ENCODE measurements around the gene DBH.

Gene DBH

DNA sequence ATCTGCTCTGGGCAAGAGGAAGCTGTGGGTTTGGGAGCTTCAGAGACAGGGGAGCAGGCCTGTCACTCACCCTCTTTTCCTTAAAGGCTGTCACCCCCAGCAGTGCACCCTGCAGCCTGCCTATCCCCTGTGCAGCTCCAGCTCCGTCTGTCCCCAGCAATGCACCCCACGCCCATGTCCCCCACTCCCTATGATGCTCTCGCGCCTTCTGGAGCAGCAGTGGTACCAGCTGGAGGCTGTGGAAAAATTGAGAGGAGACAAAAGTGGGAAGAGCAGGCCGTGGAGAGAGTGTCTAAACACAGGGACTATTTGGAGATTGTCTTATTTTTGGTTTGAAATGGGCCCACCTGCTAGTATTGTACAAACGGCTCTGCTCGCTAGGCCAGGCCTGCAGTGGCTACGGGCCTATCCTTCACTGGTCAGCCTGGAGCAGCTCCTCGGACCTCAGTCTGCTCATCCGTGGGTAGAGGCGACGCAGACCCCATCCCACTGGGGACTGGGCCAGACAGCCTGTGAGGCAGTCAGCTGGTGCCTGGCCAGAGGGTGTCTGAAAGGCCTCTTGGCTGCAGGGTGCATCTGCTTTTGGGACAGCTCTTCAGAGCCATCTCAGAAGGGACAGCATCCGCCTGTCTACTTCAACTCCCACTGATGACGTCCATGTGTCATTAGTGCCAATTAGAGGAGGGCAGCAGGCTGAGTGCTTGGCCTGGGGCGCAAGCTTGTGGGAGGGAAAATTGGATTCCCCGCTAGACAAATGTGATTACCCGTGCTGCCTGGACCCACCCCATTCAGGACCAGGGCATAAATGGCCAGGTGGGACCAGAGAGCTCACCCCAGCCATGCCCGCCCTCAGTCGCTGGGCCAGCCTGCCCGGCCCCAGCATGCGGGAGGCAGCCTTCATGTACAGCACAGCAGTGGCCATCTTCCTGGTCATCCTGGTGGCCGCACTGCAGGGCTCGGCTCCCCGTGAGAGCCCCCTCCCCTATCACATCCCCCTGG, at the start of gene DBH:
TSS of gene DBH (plus strand) at position 831 of the 999 bp plus-strand sequence. CDS start at position 840, 9 bp downstream.
- no peak for DNase-seq (ENCODE audit: low spot score)

DNA sequence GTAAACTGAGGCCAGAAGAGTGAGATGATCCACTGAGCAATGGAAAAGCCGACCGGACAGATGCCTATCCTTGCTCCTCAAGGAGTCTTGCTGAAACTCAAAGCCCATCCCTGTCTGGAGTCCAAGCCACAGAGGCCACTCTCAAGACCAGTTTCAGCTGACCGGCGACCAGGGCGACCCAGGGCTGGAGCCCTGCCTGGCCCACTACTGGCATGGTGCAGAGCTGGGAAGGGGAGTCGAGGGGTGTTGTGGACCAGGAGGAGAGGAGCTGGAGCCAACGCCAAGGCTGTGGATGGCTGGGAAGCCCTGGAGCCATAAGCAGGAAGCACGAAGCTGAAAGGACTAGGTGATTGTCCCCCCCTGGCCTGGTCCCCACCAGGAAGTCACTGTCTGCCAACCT, 49.1 kb upstream of the DBH start:
- no peak for DNase-seq (ENCODE audit: low spot score)

DNA sequence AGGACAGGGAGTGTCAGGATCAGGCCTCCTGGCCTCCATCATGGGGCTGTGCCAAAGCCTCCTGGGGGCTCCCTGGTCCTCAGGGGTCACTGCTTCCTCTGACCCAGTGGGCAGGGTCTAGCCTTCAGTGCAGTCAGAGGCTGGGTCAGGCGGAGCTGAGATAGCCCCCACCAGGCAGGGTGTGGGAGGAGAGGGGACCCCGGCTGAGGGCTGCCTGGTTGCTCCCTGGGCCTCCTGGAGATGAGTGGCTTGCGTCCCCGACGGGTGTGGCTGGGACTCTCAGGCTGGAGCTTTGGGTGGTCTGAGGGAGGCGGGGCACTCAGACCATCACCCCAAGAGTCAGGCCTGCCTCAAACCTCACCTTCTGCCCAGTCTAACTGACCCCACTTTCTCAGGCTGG, 48.7 kb upstream of the DBH start:
- no peak for DNase-seq (ENCODE audit: low spot score)

DNA sequence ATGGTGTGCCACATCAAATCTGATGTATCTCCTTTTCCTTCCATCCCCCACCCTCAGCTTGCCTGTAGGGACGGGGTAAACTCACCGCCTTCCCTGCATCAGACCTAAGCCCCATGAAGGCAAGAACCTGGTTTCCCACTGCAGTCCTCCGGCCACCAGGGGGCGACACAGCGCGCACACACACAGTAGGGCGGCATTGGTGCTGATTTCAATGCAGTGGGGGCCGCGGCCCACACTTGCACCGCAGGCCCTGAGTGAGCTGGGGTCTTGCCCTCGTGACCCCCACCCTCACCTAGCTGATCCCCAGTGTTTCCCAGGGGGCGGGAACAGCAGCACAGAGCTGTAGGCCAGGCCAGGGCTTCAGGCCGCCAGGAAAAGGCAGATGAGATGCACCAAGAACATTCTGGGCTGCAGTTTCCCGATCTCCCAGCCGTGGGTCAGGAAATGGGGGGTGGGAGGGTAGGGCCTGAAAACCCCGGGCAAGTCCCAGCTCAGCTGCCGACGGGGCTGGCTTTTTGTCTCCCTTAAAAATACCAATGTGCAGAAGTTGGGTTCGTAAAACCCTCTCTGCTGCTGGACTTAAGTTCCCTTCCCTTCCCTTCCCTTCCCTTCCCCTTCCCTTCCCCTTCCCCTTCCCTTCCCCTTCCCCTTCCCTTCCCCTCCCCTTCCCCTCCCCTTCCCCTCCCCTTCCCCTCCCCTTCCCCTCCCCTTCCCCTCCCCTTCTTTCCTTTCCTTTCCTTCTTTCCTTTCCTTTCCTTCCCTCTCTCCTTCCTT, 46.5 kb upstream of the DBH start:
- DNase-seq (ENCODE audit: low spot score): no peak

DNA sequence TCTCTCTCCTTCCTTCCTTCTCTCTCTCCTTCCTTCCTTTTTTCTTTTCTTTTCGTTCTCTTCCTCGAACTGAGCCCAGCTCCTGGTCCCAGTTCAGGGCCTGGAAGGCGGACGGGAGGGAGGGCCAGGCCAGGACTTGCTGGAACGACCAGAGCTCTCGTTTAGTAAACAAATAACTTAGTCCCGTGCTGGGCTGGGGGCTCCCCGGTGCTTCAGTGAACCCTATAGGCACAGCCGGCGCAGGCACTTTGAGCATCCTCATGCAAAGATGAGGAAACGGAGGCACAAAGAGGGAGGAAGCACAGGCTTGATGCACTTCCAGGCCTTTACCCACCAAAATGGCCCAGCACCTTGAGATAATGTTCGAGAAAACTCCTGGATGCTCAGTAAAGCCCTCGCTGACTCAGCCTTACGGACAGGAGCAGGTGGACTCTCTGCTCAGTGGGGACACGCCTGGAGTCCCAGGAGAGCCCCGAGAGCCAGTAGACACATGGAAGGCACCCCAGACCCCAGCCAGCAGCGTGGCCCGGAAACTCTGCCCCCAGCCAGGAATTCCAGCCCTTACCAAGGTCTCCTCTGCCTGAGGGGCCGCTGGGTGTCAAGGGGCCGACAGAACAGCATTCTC, 45.8 kb upstream of the DBH start:
- DNase-seq (ENCODE audit: low spot score): no peak

DNA sequence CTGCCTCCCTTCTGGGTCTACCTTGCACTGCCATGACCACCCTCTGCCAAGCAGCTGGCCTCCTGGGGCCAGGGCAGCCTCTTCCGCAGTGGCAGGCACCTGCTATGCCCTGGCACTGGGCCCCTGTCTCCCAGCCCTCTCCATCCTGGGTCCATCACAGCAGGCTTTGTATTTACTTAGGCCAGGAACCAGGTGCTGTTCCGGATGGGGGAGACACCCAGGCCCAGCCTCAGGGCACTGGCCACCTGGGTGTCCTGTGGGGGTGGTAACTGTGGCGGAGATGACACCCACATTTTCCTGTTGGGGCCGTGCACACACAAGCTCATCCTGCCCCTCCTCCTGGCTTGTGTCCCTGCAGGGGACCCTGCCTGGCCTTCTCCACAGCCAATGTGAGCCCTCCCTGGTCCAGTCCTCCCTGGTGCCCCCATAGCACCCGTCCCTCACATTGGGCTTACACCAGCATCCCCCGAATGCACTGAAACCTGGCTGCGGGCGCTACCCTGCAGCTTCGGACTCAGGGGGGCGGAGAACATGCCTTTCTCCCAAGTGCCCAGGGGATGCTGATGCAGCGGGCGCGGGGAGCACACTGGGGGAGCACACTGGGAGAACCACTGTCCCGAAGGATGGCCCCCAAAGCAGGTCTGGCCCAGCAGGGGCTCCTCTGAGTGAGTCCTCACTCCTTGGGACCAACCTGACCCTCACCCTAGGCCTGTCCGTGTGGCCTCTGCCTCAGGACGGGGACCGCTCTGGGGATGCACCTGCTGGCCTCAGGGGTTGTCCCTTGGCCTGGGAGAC, 44.9 kb upstream of the DBH start:
- DNase-seq (ENCODE audit: low spot score): no peak

DNA sequence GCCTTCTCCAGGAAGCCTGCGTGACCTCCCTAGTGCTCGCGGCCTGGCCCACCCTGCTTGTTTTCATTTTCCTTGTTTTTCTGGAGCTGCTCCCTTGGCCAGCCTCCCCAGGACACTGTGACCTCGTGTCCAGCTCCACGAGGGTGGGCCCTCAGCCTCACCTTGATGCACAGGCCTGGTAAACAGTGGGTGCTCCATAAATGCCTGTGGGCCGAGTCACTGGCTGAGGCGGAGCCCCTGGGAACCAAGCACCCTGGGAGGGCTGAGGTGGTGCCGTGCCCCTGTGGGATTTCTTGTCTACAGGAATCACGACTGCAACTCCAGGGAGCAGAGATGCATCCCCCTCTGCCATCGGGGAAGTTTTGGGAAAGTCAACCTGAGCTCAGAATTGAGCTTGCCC, 44.2 kb upstream of the DBH start:
- no peak for DNase-seq (ENCODE audit: low spot score)

DNA sequence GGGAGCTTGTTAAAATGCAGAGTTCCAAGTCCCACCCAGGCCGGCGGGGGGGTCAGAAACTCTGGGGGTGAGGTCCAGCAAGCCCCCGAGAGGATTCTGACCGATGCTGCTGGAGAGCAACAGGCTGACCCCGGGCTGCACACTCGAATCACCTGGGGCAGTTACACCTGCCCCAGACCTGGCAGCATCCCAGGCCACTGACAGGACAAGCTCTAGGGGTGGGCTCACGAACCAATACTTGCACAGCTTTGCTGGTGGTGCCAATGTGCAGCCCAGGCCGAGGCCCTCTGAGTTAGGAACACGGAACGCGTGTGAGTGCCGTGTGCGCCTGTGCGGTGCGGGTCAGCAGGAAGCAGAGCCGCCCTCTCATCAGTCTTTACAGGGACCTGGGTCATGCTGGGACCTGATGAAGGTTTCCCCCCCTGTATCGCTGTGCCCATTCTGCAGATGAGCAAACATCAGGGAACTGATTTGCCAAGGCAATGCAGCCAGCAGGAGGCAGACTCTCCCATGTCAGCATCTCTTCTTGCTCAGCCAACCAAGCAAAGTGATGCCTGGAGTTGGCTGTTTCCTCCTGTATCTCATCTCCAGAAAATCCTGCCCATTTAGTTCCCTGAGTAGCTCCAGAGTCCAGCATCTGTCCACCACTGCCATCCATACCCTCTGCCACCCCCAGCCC, 43.3 kb upstream of the DBH start:
- no peak for DNase-seq (ENCODE audit: low spot score)

DNA sequence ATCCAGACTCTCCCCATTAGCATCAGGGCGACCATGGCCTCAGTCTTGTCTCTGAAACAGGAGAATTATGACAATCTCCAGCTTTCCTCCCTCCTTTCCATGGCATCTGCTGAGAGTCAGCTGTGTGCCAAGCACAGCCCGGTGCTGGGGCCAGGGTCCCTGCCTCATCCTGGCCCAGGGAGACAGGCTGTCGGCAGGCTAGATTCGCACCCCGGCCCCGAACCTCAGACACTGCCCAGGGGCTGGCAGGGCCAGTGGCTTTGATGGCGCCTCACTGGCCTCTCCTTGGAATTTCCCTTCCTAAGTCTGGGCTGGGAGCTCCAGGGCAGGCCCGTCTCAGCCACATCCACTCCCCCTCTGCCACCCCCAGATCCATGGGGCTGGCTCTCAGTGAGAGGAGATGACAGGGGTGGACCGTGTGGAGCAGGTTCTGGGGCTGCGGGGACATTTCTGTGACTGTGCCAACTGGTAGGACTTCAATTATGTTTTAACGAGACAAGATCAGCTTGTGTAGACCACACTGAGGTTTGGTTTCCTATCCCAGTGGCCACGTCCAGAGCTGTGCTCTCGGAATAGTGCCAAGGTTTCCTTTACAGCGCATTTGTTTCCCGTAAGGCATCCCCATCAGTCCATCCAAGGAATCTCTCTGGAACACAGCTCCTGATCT, 42.4 kb upstream of the DBH start:
- no peak for DNase-seq (ENCODE audit: low spot score)

DNA sequence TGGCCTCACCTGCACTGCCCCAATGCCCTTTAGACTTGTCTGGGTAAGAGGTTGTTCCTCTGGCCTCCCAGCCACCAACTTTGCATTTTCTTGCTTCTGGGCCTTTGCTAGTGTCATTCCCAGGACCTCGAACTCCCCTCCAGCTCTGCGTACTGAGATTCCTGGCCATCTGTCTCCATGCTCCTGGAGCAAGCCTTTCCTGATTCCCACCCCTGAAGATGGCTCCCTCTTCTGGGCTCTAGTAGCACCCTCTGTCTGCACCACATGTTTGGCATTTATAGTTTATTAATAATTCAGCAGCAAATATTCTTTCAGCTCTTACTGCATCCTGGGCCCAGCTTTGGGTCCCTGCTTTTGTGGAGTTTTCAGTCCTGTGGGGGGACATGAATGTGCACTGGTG, 41.9 kb upstream of the DBH start:
- no peak for DNase-seq (ENCODE audit: low spot score)

DNA sequence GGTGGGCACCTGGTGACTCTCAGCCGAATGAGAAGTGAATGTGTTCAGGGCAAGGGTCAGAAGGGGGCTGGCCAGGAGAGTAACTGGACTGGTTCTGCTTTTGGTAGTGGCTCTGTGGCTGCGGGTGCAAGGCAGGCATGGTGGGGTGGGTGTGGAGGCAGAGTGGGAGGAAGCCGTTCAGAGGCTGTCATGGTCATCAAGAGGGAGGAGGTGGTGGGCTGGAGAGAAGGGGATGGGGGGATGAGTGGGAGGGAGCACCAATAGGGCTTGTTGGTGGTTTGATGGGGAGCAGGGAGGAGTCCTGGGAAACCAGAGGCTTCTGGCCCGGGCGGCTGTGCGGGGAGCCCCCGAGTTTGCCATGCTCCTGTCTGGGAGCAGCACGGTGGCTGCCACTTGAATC, 40.3 kb upstream of the DBH start:
- no peak for DNase-seq (ENCODE audit: low spot score)

DNA sequence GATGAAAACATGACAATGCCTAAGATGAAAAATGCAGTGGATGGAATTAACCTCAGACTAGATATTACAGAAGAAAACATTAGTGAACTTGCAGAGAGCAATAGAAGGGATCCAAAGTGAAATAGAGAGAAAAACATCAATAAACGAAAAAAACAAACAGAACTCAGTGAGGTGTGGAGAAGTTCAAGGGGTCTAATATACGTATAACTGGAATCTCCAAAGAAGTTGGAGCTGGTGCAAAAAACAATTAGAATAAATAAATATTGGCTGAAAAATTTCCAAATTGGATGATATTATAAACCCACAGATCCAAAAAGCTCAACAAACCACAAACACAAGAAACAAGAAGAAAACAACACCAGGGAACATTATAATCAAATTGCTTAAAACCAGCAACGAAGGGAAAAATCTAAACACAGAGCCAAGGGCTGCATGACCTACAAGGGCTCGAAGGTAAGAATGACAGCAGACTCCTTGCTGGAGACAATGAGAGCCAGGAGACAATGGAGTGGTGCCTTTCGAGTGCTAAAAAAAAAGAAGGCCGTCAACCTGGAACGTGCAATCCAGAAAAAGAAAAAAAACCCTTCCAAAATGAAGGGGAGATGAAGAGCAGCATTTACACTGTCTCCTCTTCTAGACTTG, 38.7 kb upstream of the DBH start:
- no peak for DNase-seq (ENCODE audit: low spot score)

DNA sequence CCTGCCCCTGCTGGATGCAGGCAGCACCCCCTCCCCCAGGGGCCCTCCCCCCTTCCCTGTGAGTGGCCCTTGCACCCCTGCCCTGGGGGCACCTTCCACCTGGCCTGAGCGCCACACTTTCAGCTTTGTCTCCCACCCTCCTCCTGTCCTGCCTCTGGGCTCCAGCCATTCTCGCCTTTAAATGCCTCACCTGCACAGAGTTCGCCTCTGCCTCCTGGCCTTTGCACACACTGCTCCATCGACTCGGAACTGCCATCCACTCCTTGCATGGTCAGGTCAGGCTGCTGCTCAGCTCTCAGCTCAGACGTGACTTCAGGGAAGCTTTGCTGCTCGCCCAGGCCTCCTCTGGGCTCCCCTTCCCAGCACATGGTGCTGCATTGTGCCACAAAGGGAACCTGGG, 37.2 kb upstream of the DBH start:
- DNase-seq (ENCODE audit: low spot score): no peak

DNA sequence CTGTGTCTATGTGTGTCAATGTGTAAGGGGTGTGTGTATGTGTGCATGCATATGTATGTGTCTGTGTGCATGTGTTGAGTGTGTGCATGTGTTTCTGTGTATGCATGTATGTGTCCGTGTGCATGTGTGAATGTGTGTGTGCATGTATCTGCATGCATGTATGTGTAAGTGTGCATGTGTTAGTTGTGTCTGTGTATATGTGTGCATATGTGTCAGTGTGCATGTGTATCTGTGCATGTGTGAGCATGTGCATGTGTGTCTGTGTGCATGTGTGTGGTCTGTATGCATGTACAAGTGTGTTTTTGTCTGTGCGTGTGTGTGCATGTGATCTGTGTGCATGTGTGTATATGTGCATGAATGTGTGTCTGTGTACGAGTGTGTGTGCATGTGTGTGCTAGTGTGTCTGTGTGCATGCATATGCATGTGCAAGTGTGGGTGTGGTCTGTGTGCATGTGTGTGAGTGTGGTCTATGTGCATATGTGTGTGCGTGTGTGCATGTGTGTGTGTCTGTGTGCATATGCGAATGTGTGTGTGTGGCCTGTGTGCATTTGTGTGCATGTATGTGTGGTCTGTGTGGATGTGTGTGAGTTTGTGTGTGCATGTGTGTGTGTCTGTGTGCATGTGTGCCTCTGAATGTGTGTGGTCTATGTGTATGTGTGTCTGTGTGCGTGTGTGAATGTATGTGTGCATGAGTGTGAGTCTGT, 36.5 kb upstream of the DBH start:
- no peak for DNase-seq (ENCODE audit: low spot score)

DNA sequence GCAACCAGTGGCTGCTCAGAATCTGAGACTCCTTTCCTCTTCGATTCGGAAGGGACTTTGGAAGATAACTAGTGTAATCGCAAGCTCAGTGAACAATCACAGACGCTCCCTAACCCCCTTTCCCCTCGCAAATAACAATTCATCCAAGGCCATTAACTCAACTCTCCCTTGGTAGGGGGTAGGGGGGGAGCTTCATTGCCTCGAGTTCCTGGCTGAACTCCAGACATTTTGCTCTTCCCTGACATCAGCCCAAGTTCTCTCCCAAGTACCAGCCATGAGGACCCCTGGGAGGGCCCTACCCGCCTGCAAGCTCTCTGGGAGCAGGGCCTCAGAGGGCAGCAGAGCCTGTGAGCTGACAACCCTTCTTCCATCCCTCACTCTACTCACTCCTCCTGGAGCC, 35.4 kb upstream of the DBH start:
- DNase-seq (ENCODE audit: low spot score): no peak

DNA sequence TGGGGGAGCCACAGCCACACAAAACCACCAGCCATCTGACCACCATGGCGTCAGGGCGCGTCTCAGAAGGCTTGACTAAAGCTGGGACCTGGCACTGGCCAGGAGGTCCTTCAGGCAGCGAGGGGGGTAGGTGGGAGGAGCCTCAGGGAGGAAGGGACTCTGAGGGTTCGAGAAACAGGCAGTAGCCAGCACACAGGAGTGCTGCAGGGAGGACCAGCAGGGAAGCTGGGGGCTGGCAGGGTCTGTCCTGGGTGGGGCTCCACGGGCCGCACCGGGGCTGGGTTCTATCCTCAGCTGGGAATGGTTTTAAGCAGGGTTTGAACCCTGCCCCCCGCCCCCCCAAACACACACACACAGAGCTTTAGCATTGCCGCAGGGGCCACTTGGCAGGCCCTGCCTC, 34.4 kb upstream of the DBH start:
- DNase-seq (ENCODE audit: low spot score): no peak

DNA sequence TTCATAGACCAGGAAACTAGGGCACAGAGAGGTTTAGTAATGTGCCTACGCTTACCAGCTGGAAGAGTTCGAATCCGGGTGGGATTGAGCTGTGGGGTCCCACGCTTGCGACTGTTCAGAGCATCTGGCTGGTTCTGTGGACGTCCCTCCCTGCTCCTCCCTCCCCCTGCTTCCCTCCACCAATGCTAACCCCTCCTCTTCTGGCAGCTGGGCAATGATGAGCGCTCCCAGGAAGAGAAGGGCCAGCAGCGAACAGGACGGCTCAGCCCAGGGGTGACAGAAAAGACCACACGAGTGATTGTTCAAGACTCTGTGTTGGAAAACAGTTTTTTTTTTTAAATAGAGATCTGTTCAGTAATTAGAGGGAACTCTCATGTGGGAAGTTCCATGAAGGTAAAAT, 33.9 kb upstream of the DBH start:
- no peak for DNase-seq (ENCODE audit: low spot score)

DNA sequence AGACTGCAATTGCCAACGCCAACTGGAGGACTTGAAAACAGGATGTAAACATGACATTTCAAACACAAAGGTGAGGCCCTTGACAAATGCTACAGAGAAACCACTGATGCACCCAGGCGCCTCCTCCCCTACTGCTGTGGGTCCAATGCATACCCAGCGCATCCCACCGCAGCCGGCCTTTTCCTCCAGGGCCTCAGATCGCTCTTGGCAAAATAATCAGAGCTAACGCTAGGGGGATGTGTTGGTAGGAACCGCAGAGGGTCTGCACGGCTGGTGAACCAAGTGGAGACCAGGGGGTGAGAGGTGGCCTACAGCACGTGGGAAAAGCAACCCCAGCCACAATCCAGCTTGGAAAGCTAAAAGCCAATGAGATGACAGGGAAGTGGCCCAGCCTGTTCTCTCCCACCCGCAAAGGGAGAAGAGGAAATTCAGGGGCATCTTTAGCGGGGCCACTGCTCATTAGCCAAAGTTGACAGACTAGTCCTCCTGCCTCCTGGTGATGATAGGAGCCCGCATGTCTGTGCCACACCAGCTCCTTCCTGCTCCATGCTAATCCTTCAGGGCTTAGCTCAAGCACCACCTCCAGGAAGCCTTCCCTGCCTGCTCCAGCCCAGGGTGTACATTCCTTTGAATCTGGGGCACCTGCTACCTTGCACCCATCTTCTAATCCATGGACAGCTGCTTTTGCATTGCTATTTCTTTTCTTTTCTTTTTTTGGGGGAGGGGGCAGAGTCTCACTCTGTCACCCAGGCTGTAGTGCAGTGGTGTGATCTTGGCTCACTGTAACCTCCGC, 32.8 kb upstream of the DBH start:
- no peak for DNase-seq (ENCODE audit: low spot score)

DNA sequence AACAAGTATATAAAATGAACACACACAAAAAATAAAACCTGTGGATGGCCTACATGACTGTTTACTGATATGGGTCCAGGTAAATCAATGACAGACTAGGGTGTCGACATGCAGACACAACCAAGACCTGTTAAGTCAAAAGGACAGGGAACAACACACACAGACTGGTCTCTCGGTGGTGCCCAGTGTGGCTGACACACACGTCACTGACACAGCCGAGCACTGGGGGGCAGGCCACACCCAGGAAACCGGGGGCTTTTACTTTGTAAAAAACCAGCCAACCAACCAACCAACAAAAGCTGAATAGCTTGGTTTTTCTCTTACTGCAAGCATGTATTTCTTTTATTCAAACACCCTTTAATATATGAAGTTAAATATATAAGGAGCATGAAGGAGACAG, 31.9 kb upstream of the DBH start:
- no peak for DNase-seq (ENCODE audit: low spot score)
